HuH-7 (cell line): ENCODE data around the gene MGAT3.
A peak's percentile ranks its signal among the peaks of the same experiment; 100 is the strongest.

Experiments
- DNase-seq: peaks from one replicate; pipeline ENCODE4 v3.0.0; 2011; ENCODE audit warnings: low spot score

MGAT3 gene

GRCh38 chr22:39530116-39530515 lies 73.3 kb downstream of the MGAT3 start:
- DNase-seq: no peak

GRCh38 chr22:39530692-39531331 lies 74.0 kb downstream of the MGAT3 start:
- DNase-seq: no peak

GRCh38 chr22:39532215-39533073 lies 75.6 kb downstream of the MGAT3 start, which contains the start of gene RPS19BP1:
TSS of gene RPS19BP1 (minus strand) at chr22:39532748. CDS start at chr22:39532738, 10 bp downstream.
- peak; percentile 97 for DNase-seq

GRCh38 chr22:39534092-39534506 lies 77.3 kb downstream of the MGAT3 start:
- DNase-seq: no peak

GRCh38 chr22:39534591-39535356 lies 78.0 kb downstream of the MGAT3 start:
- peak; percentile 87 for DNase-seq

GRCh38 chr22:39535357-39535725 lies 78.5 kb downstream of the MGAT3 start:
- DNase-seq: no peak

- DNase-seq: no peak
These were observed 79.1 kb downstream of the MGAT3 start for GRCh38 chr22:39535831-39536449.

GRCh38 chr22:39536711-39537110 lies 79.9 kb downstream of the MGAT3 start:
- DNase-seq: no peak

- no peak for DNase-seq
These were observed 81.2 kb downstream of the MGAT3 start for GRCh38 chr22:39537975-39538374.
